Fibroblast of skin of abdomen (primary cell): ENCODE data around the gene DGCR2.
"Not testable (repeated sequence)": the region's sequence is repeated elsewhere in the genome, so short reads cannot be mapped to it uniquely, and the experiment has no call there.

Source experiments
- DNase-seq: peaks from one replicate; pipeline ENCODE4 v3.0.0-alpha.2; 2013

DGCR2 gene

DNA sequence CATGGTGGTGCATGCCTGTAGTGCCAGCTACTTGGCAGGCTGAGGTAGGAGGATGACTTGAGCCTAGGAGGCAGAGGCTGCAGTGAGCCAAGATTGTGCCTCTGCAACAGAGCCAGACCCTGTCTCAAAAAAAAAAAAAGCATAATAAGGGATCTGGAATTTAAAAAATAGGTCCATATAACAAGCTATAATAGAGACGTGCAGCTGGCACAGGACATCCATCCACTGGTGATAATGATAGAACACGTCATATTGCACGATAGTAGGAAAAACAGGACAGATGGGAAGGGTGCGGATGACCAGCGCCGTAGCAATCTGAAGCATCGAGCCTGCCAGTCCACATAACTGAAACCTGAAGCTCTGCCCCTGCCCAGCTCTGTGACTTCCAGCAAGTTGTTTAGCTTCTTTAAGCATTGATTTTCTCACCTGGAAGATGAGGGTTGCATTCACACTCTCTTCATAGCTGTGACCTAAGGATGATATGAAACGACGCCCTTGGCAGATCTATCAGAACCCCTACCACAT, 125.8 kb downstream of the DGCR2 start:
- DNase-seq: no peak

- DNase-seq: no peak
Observed at GRCh38 chr22:18995327-18995711, 126.9 kb downstream of the DGCR2 start.

DNA sequence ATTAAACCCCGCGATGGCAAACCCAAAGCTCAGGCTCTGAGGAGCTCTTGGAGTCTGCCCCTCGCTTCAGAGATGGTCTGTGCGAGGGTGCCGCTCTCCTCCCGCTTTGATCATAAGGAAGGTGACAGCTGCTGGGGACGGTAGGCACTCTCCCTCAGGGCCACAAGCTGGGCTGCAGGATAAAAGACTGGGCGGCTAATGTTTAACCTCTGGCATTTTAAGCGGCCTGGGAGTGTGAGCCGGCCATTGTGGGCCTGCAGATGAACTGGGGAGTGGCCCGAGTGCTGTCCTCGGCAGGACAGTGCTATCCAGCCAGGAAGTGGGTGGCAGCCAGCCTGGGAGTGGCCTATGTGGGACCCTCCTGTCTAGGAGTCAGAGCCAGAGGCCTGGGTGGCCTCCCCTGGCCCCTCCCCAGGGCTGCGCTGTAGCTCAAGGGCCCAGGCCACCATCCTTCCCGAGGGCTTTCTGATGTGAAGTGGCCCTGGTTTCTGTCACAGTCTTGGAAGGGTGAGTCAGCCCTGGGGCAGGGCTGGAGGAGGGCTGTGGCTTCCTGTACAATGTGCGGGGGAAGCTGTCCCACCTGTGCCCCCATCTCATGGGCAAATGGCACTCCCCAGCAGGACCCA, 127.4 kb downstream of the DGCR2 start:
- no peak for DNase-seq

DNA sequence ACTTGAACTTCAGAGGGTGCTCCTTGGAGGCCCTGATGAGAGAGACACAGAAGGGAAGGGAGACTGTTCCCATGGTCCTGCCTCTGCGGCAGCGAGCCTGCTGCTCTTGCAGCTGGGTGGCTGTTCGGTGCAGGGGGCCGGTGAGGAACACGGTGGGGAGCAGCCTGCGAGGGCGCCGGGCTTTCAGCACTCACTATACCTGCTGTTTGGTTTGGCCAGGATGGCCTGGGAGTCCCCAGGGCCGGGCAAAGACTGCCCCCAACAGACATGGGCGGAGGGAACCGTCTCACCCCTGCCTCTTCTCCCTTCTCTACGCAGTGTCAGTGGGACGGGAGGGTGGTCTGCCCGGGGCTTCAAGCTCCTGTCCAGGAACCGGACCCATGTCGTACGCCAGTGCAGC, 128.2 kb downstream of the DGCR2 start:
- no peak for DNase-seq

- no peak for DNase-seq
Observed at GRCh38 chr22:18992543-18993198, 129.5 kb downstream of the DGCR2 start.

- no peak for DNase-seq
Observed at GRCh38 chr22:18991821-18992442, 130.3 kb downstream of the DGCR2 start.

- no peak for DNase-seq
Observed at GRCh38 chr22:18991138-18991432, 131.1 kb downstream of the DGCR2 start.

GRCh38 chr22:18990355-18991137, 131.7 kb downstream of the DGCR2 start:
- no peak for DNase-seq

DNA sequence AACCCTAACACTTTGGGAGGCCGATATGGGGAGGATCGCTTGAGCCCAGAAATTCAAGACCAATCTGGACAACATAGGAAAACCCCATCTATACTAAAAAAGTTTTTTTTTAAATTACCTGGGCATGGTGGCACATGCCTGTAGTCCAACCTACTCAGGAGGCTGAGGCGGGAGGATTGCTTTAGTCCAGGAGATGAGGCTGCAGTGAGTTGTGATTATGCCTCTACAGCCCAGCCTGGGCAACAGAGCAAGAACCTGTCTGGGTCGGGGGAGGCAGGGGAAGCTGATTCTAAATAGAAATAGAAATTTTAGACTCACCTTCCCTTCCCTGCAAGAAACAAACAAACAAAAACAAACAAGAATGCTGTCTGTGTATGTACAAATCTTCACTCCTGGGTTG, 133.3 kb downstream of the DGCR2 start:
- no peak for DNase-seq

- no peak for DNase-seq
Observed at GRCh38 chr22:18987765-18988164, 134.4 kb downstream of the DGCR2 start.

DNA sequence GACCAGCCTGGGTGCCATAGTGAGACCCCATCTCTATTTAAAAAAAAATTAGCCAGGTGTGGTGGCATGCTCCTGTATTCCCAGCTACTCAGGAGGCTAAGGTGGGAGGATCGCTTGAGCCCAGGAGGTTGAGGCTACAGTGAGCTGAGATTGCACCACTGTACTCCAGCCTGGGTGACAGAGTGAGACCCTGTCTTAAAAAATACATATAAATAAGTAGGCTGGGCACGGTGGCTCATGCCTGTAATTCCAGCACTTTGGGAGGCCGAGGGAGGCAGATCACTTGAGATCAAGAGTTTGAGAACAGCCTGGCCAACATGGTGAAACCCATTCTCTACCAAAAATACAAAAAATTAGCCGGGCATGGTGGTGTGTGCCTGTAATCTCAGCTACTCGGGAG, 135.1 kb downstream of the DGCR2 start:
- DNase-seq: not testable (repeated sequence)
